CD4-positive, alpha-beta T cell (primary cell): ENCODE data around the gene FAM78A. TPM values are rescaled to one million over a fixed set of nuclear protein-coding genes. Genes with fewer than 3 reads are reported as not detected.

Source experiments
- ATAC-seq: fragments of 200-7000 bp; cut with Tn5 transposase; one replicate; pipeline ENCODE4 v1.10.0; 2022; ENCODE audit warnings: mild to moderate bottlenecking; ENCODE audit not compliant: poor library complexity
- CTCF ChIA-PET: fragments of 350-600 bp; sonication (Branson Sonifier 250); formaldehyde crosslinking; loops from one replicate; lab custom pipeline; 2021; ENCODE audit warnings: antibody characterized with exemption, inconsistent platforms; lab: Charles Lee
- POLR2A ChIA-PET: fragments of 350-600 bp; sonication (Branson Sonifier 250); formaldehyde crosslinking; loops from one replicate; lab custom pipeline; 2021; ENCODE audit warnings: antibody characterized with exemption, inconsistent platforms; lab: Charles Lee
- DNase-seq, 14 experiments: peaks; one replicate each; pipeline ENCODE4 v3.0.0-alpha.2; 2013 to 2020; ENCODE audit warnings: mixed read lengths in 2 of 14
- H3K27ac ChIP-seq, 2 donors: one replicate each; pipeline versions ENCODE4 v1.5.1 to v1.7.0; 2013; ENCODE audit warnings: low read length in 2 of 2, low read depth in 1 of 2, mild to moderate bottlenecking in 1 of 2
- H3K27me3 ChIP-seq, 2 experiments: 1 replicate in 1 of 2; 2 replicates in 1 of 2; pipeline versions ENCODE4 v1.6.1 to v1.7.0; 2013; ENCODE audit warnings: low read length in 2 of 2, control low read depth in 1 of 2, mild to moderate bottlenecking in 1 of 2, moderate library complexity in 1 of 2; ENCODE audit not compliant: insufficient read depth in 2 of 2, control insufficient read depth in 1 of 2
- H3K36me3 ChIP-seq: one replicate; pipeline ENCODE4 v1.6.1; 2013; ENCODE audit warnings: low read length, control low read depth; ENCODE audit not compliant: insufficient read depth
- H3K4me1 ChIP-seq: one replicate; pipeline ENCODE4 v1.6.1; 2013; ENCODE audit warnings: low read length, control low read depth; ENCODE audit not compliant: insufficient read depth
- H3K4me3 ChIP-seq: one replicate; pipeline ENCODE4 v1.5.1; 2013; ENCODE audit warnings: mild to moderate bottlenecking, low read length, moderate library complexity
- H3K9me3 ChIP-seq, 2 experiments: 1 replicate in 1 of 2; 2 replicates in 1 of 2; pipeline versions ENCODE4 v1.6.1 to v1.7.0; 2013; ENCODE audit warnings: low read length in 2 of 2, mild to moderate bottlenecking in 2 of 2, control low read depth in 1 of 2, moderate library complexity in 1 of 2; ENCODE audit not compliant: control insufficient read depth in 1 of 2, insufficient read depth in 1 of 2
- H3K27ac Mint-ChIP-seq: one replicate; pipeline ENCODE4 v1.8.0; 2020; ENCODE audit warnings: mixed read lengths
- H3K27me3 Mint-ChIP-seq: one replicate; pipeline ENCODE4 v1.8.0; 2021; ENCODE audit warnings: mixed read lengths
- H3K36me3 Mint-ChIP-seq: one replicate; pipeline ENCODE4 v1.8.0; 2021; ENCODE audit warnings: low read depth, mixed read lengths
- H3K4me1 Mint-ChIP-seq: one replicate; pipeline ENCODE4 v1.8.0; 2021; ENCODE audit warnings: low read depth, mixed read lengths
- H3K4me3 Mint-ChIP-seq: one replicate; pipeline ENCODE4 v1.8.0; 2020; ENCODE audit warnings: mild to moderate bottlenecking, mixed read lengths
- H3K9me3 Mint-ChIP-seq: one replicate; pipeline ENCODE4 v1.8.0; 2020; ENCODE audit warnings: mixed read lengths
- intact Hi-C, 2 experiments: fragments of 100-400 bp; cut with DNase I in 1 of 2; cut with micrococcal nuclease in 1 of 2; formaldehyde crosslinking; loops; one replicate each; pipeline versions ENCODE4 v1.15.1 to v1.9.0; 2023 to 2025; cut with DNase I, micrococcal nuclease
- total RNA-seq, 174 experiments: library from RNA in 2 of 174; stranded (reverse) in 2 of 174; gene quantifications; one replicate each; pipeline ENCODE4 v1.2.3 and lab custom pipeline; 2021 to 2026
- TF ChIP-seq, protein P1 (sequence below): fragments of 200-600 bp; IDR thresholded peaks from one replicate; pipeline ENCODE4 v1.8.0; 2022; ENCODE audit warnings: antibody characterized with exemption, mild to moderate bottlenecking

FAM78A gene
- total RNA-seq, 2 experiments from 2014 or later = 62.4 to 62.7 TPM

- CTCF ChIA-PET = no interaction called here
- no peaks in the 10 kb centered on the region for H3K9me3 ChIP-seq
- H3K27me3 ChIP-seq = no peaks in the 10 kb centered on the region
- POLR2A ChIA-PET = no interaction called here
- peaks cover 15% of the 10 kb centered on the region for H3K4me1 ChIP-seq
- Mint-ChIP-seq H3K4me1 (peaks cover 16% of the 10 kb centered on the region), H3K36me3 (no peaks in the 10 kb centered on the region), H3K4me3 (no peak overlapping the region), H3K27me3 (no peaks in the 10 kb centered on the region), H3K9me3 (no peaks in the 10 kb centered on the region), H3K27ac (no peak overlapping the region)
- TF ChIP-seq, protein P1, sequence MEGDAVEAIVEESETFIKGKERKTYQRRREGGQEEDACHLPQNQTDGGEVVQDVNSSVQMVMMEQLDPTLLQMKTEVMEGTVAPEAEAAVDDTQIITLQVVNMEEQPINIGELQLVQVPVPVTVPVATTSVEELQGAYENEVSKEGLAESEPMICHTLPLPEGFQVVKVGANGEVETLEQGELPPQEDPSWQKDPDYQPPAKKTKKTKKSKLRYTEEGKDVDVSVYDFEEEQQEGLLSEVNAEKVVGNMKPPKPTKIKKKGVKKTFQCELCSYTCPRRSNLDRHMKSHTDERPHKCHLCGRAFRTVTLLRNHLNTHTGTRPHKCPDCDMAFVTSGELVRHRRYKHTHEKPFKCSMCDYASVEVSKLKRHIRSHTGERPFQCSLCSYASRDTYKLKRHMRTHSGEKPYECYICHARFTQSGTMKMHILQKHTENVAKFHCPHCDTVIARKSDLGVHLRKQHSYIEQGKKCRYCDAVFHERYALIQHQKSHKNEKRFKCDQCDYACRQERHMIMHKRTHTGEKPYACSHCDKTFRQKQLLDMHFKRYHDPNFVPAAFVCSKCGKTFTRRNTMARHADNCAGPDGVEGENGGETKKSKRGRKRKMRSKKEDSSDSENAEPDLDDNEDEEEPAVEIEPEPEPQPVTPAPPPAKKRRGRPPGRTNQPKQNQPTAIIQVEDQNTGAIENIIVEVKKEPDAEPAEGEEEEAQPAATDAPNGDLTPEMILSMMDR = no peak
- H3K27ac ChIP-seq = no peak overlapping the region
- ATAC-seq (no peak), DNase-seq (no peak)
- intact Hi-C loops = no loop called here
- no peaks in the 10 kb centered on the region for H3K36me3 ChIP-seq
- no peak overlapping the region for H3K4me3 ChIP-seq
Observed at GRCh38 chr9:131308452-131308851, 32.1 kb upstream of the FAM78A start.

DNA sequence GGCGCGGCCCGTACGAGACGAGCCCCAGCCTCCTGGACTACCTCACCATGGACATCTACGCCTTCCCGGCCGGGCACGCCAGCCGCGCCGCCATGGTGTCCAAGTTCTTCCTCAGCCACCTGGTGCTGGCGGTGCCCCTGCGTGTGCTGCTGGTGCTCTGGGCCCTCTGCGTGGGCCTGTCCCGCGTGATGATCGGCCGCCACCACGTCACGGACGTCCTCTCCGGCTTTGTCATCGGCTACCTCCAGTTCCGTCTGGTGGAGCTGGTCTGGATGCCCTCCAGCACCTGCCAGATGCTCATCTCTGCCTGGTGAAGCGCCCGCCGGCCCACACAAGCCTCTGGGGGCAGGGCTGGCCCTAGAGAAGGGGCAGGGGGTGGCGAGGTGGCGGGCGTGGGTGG lies 31.7 kb upstream of the FAM78A start:
- DNase-seq = no peak
- Mint-ChIP-seq H3K4me3 (no peak overlapping the region), H3K9me3 (no peaks in the 10 kb centered on the region), H3K4me1 (peaks cover 16% of the 10 kb centered on the region), H3K27ac (no peak overlapping the region), H3K36me3 (no peaks in the 10 kb centered on the region), H3K27me3 (no peaks in the 10 kb centered on the region)
- peaks cover 15% of the 10 kb centered on the region for H3K4me1 ChIP-seq
- H3K27me3 ChIP-seq = no peaks in the 10 kb centered on the region
- no peaks in the 10 kb centered on the region for H3K9me3 ChIP-seq
- ChIA-PET POLR2A (no interaction called here), CTCF (no interaction called here)
- TF ChIP-seq, protein P1 = no peak
- intact Hi-C loops = no loop called here
- H3K36me3 ChIP-seq = no peaks in the 10 kb centered on the region
- ATAC-seq = no peak
- H3K4me3 ChIP-seq = no peak overlapping the region
- H3K27ac ChIP-seq = no peak overlapping the region

DNA sequence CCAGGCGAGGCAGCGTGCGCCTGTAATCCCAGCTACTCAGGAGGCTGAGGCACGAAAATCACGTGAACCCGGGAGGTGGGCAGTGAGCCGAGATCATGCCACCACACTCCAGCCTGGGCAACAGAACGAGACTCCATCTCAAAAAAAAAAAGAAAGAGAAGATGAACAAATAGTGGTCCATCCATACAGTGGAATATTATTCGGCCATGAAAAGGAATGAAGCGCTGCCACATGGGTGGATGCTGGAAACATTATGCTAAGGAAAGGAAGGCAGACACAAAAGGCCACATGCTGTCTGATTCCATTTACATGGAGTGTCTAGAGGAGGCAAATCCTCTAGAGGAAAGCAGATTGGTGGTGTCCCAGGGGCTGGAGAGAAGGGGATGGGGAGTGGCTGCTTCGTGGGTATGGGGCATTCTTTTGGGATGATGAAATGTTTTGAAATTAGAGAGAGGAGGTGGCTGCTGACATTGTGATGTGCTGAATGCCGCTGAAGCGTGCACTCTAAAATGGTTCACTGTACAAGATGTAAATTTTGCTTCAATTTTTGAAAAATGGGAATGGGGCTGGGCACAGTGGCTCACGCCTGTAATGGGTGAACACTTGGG lies 30.2 kb upstream of the FAM78A start:
- ATAC-seq (no peak), DNase-seq (no peak)
- H3K27me3 ChIP-seq = no peaks in the 10 kb centered on the region
- Mint-ChIP-seq H3K27me3 (no peaks in the 10 kb centered on the region), H3K36me3 (no peaks in the 10 kb centered on the region), H3K9me3 (no peaks in the 10 kb centered on the region), H3K4me3 (no peak overlapping the region), H3K4me1 (peaks cover 10% of the 10 kb centered on the region), H3K27ac (no peak overlapping the region)
- peaks cover 15% of the 10 kb centered on the region for H3K4me1 ChIP-seq
- POLR2A ChIA-PET = no interaction called here
- H3K4me3 ChIP-seq = no peak overlapping the region
- H3K36me3 ChIP-seq = no peaks in the 10 kb centered on the region
- CTCF ChIA-PET = no interaction called here
- H3K9me3 ChIP-seq = no peaks in the 10 kb centered on the region
- intact Hi-C loops = no loop called here
- H3K27ac ChIP-seq = no peak overlapping the region
- TF ChIP-seq, protein P1 = no peak
